HG02970 (cell line): ENCODE data around the gene RGS19.

ENCODE experiments used
- ATAC-seq: cut with Tn5 transposase; IDR thresholded peaks from one replicate; pipeline ENCODE4 v1.9.1; 2021; ENCODE audit warnings: mild to moderate bottlenecking, moderate library complexity, moderate number of reproducible peaks; ENCODE audit not compliant: unreplicated experiment, low FRiP score

RGS19 gene

DNA sequence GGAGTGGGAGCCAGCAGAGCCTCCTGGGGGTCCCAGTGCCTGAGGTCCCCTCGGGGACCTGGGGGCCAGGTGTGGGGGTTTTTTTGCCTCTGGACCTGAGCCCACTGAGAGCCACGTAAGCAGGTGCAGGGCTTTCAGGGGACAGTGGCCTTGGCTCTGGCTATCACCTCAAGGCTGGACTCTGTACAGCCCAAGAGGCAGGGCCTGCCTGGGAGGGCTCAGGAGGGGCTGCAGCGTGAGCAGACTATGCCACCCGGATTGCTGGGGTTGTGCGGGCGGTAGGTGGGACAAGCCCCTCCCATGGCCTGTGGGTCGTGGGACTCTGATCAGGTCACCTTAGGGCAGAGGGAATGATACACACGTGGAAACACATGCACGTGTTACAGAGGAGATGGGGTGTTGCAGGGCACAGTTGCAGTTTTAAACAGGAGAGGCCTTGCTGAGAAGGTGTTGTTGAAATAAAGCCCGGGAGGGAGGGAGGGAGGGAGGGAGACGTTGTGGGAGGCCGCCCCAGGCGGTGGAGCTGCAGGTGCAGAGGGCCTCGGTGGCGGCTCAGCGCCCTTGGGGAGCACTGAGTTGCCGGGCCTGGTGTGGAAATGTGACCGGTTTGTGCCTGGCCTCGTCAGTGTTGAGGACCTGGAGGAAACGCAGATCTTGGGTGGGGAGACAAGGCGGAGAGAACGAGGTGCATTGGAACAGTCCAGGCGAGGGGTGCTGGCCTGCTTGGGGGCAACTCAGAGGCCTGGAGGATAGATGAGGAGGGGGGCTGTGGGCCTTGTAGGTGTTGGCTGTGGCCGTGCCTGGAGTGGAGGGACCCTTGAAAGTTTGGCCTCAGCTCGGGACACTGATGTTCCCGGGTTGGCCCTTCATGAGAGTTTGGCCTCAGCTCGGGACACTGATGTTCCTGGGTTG lies 14.0 kb downstream of the RGS19 start:
- no peak for ATAC-seq

GRCh38 chr20:64064145-64064698 lies 15.1 kb downstream of the RGS19 start:
- ATAC-seq: no peak

DNA sequence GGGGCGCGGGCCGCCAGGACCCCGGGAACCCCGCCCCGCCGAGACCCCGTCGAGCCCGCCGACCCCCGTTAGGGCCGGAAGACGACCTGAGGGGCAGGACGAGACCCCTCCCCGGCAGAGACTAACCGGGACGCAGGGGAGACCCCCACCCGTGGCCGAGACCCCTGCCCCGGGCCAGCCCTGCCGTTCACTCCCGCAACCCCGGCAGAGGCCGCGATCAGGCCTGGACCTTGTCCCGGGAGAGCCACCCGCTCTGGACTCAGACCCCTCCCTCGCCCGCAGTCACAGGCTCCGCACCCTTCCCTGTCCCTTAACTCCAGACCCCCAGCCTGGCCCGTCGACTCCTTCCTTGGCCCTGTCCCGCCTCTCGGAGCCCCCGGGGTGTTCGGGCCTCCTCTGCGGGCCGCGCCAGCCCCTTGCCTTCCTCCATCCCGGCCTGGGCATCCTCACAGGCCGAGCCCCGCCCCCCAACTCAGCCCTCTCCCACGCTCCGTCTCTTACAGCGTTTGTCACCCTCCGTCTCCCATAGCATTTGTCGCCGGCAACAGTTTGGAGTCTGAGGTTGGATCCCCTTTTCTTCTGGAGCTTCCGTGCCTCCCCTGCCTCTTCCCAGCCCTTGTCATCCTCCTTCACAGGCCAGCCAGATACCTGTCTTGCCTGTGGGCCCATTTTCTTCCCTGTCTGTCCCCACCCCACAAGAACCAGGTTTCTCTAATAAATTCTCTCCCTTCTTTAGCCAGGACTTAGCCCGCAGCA lies 15.8 kb downstream of the RGS19 start:
- ATAC-seq: peak; percentile 7

GRCh38 chr20:64062596-64063388 lies 16.5 kb downstream of the RGS19 start, which contains the start of gene TCEA2:
TSS of gene TCEA2 (plus strand) at chr20:64063198. CDS start at chr20:64063313, 115 bp downstream.
- ATAC-seq: peak; percentile 90

- no peak for ATAC-seq
These were observed 17.1 kb downstream of the RGS19 start for GRCh38 chr20:64062276-64062595.

DNA sequence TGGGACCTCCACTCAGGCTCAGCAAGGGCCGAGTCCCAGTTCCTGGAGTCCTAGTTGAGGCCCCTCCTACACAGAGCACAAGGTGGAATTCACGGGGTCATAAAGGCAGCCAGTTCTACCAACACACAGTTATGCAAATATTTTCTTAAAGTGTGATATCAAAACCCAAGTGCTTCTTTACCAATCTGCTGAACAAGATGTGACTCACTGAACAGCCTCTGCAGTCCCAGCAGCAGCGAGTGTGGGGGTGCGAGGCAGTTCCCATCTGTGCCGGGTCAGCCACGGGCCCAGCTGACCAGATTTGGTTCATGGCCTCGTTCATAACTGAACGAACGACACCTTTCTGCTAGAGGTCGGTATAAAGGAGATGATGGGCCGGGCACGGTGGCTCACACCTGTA lies 20.8 kb downstream of the RGS19 start:
- ATAC-seq: no peak

DNA sequence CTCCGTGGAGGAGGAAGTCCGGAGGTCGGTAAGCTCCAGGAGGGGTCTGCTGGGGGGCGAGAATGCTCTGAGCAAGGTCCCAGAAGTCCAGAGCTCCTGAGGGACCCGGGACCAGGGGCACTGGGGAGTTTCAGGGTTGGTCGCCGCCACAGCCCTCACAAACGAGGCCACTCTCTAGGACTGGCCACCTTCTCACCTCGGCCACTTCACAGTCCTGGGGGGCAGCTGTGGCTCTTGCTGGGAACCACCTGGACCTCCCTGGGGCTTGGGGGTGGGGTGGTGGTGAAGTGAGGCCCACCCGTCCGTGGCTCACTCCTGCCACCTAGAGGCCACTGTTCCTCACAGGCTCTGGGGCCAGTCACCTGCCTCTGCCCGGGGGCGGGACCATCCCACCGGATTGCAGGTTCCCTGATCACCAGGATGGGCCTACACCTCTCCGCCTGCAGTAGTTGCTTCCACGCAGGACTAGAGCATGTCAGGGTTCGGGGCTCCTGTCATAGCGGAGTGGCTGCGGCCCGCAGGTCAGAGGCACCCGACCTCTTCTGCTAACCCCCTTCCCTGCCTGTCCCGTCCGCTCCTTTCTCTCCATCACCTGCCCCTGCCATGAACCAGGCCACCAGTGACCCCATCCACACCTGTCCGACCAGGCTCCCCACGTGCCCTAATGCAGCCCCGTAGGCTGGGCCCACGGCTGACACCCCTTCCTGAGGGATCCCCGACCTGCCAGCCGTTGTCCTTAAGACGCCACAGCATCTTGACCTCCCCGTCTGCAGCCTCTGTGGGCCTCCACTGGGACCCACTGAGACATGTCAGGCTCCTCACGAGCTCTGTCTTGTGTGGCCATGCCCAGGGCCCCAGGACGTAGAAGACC lies 21.5 kb downstream of the RGS19 start:
- ATAC-seq: no peak

DNA sequence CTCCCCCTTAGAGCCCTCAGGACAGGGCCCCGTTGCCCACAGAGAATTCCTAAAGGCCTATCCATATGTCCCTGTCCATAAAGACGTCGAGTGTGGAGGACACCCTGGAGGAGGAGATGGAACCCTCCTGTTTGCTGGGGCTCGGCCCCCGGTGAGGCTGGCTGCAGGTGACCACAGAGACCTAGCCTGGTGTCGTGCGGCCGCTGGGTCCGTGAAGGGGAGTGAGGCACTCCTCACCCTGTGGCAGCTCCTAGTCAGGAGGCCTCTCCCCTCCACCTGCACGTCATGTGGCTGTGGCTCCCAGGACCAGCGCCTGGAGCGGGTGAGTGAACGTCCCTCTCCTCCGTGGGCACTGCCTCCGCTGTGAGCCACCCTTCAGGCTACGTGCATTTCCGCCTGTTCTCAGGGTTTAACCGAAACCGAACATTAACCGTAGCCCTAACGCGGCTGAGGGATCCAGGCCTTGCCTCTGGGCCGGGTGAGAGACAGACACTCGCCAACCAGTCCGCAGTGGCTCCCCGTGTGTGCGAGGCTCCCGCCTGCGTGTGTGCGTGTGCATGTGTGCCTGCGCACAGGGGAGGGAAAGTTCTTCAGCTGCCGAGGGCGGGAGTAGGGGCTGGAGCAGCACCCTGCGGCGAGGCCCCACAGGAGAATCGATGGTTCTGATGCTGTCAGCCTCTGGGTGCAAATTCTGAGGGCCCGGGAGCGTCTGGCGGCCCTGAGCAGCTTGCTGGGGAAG lies 22.3 kb downstream of the RGS19 start:
- no peak for ATAC-seq

GRCh38 chr20:64056639-64056888 lies 22.8 kb downstream of the RGS19 start:
- ATAC-seq: no peak

- no peak for ATAC-seq
These were observed 23.3 kb downstream of the RGS19 start for GRCh38 chr20:64055893-64056638.

- no peak for ATAC-seq
These were observed 23.9 kb downstream of the RGS19 start for GRCh38 chr20:64055396-64055892.

- ATAC-seq: no peak
These were observed 25.3 kb downstream of the RGS19 start for GRCh38 chr20:64053841-64054661.

DNA sequence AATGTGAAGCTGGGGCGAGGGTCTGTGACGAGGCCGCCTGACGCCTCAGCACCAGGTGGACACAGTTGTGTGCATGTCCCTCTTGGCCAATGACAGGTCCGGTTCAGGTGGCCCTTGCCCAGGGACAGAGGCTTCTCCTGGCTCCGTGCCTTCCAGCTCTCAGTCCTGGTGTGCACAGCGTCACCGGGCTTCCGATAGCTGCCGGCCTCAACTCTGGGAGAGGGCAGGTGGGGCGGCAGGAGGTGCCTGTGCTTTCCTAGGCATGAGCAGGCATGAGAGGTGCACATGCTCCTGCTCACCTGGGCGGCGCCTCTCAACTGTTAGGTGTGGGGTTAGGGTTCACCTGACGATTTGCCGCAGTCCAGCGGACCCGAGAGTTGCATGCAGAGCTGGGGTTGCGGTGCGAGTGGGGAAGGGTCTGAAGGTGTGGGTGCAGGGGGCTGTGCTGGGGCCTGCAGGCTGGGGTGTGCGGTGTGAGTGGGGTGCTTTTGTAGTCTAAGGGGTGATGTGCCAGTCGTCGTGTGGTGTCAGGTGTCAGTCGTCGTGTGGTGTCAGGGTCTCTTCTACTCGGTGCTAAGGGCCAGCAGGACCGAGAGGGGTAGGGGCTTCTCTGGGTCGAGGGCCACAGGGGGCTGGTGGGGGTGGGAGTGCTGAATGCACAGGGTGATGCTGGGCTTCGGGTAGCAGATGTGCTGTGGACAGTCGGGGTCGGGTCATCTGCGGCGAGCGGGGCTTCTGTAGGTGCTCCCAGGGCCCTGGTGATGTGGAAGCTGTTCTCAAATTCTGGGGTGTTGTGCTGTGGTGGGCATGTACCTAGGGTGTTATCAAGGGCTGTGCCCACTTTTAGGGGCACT lies 26.1 kb downstream of the RGS19 start:
- ATAC-seq: no peak

- no peak for ATAC-seq
These were observed 27.0 kb downstream of the RGS19 start for GRCh38 chr20:64052326-64052722.

DNA sequence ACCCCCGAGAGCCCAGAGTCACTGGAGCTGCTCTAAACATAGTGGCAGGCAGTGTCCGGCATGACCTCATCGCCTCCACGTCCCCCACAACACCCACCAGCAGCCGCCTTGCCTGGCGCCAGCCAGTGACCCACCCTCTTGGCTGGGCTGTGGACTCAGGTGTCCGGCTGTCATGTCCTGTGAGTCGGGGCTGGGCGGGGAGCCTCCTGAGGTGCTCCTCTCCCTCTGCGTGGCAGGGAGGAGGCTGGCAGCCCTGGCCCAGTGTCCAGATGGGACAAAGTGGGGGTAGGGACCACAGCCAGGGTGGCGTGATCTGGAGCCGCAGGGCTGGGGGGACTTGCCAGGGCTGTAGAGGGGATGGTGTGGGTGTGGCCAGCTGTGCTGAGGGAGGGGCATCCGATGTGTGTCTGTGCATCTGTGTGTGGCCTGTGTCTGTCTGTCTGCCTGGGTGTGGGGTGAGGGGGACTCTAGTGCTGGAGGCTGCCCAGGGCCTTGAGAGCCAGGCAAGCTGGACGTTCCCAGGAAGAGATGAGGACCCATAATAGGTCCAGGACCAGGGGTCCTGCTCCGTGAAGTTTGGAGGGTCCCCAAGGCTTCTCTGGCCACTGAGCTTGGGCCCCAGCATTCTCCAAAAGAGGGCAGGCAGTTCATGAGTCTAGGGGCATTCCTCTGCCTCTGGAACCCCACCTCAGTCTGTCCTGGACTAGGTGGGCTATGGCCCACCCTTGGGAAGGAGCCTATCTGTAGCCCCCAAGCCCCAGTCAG lies 27.6 kb downstream of the RGS19 start:
- ATAC-seq: no peak

DNA sequence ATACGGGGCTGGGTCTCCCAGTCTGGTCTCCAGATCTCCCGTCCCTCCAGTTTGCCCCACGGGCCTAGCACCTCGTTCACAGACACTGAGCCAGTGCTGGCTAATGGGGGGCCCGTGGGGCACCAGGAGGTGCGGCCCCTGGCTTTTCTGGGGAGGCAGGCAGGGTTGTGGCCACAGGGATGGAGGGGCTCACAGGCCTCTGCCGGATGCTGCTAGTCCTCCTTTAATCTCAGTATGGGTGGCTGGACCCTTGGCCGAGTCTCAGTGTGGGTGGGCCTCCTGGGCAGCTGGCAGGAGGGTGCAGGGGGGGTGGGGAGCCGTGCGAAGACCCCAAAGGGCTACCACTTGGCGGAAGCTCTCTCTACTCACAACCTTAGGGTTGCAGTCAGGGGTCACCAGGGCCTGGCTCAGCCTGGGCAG lies 28.3 kb downstream of the RGS19 start:
- ATAC-seq: no peak
